Esophagus squamous epithelium (tissue), 4 donors: Measurements from ENCODE around the gene ZNF24.

ENCODE experiments used
- POLR2A ChIP-seq, 4 donors: fragments of 450-650 bp; IDR thresholded peaks; one replicate each; pipeline ENCODE4 v1.6.1; 2017; ENCODE audit warnings: antibody characterized with exemption in 4 of 4, mild to moderate bottlenecking in 4 of 4, moderate library complexity in 3 of 4
- TF ChIP-seq, protein P1 (sequence below), 6 experiments: fragments of 450-650 bp in 4 of 6; fragments of 200-600 bp in 2 of 6; sonication (generic) in 2 of 6; IDR thresholded peaks; one replicate each; pipeline ENCODE4 v1.5.1; 2016 to 2019; ENCODE audit warnings: antibody characterized with exemption in 6 of 6, mild to moderate bottlenecking in 4 of 6, moderate library complexity in 4 of 6

DNA sequence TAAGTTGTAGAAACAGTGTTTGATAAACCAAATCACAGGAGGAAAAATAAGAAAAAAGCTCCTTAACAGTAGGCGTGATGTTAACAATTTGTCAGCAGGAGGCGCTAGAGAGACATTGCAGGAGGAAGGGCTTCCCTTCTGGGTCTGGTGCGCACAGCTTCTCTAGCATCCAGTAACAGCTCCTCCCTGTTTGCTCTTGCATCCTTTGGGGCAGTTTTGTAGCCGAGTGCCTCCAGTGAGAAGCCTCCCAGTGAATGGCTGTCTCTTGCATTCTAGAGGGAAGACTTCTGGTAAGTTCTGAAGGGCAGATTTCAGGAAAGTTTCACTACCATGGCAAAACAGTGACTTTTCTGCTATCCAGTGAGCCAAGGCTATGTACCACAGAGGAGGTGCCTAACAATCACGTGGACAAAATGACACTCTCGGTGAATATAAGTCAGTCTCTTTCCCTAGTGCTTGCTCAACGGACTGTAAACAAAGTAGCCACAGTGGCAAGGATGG is 42.4 kb upstream of the ZNF24 start:
- TF ChIP-seq, protein P1, sequence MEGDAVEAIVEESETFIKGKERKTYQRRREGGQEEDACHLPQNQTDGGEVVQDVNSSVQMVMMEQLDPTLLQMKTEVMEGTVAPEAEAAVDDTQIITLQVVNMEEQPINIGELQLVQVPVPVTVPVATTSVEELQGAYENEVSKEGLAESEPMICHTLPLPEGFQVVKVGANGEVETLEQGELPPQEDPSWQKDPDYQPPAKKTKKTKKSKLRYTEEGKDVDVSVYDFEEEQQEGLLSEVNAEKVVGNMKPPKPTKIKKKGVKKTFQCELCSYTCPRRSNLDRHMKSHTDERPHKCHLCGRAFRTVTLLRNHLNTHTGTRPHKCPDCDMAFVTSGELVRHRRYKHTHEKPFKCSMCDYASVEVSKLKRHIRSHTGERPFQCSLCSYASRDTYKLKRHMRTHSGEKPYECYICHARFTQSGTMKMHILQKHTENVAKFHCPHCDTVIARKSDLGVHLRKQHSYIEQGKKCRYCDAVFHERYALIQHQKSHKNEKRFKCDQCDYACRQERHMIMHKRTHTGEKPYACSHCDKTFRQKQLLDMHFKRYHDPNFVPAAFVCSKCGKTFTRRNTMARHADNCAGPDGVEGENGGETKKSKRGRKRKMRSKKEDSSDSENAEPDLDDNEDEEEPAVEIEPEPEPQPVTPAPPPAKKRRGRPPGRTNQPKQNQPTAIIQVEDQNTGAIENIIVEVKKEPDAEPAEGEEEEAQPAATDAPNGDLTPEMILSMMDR (IDR thresholded peaks at IDR 0.05) = peak; percentile 74 to 93 (median 82)
- TF ChIP-seq POLR2A (IDR thresholded peaks at IDR 0.05) = no peak
